GM23338 (cell line): Measurements from ENCODE around the gene TMEM250. TPM values are rescaled to one million over a fixed set of nuclear protein-coding genes. Genes with fewer than 3 reads are reported as not detected.

Experiments used
- ATAC-seq: fragments of 200-7000 bp; cut with Tn5 transposase; 3 replicates; pipeline ENCODE4 v1.9.1; 2020
- DNase-seq: peaks from one replicate; pipeline ENCODE4 v3.0.0-alpha.2; 2015; ENCODE audit warnings: low spot score
- H2AFZ ChIP-seq: fragments of 200-600 bp; sonication (generic); 2 replicates; pipeline ENCODE4 v1.8.0; 2016; ENCODE audit warnings: antibody characterized with exemption, mild to moderate bottlenecking, moderate library complexity
- H3F3A ChIP-seq: fragments of 200-600 bp; sonication (generic); replicated peaks from 2 replicates; pipeline ENCODE4 v1.8.0; 2017; ENCODE audit warnings: antibody characterized with exemption, mixed run types, low read depth
- H3K27ac ChIP-seq: fragments of 200-600 bp; sonication (generic); 2 replicates; pipeline ENCODE4 v1.6.1; 2016; ENCODE audit warnings: low read depth
- H3K27me3 ChIP-seq: fragments of 200-600 bp; sonication (generic); 2 replicates; pipeline ENCODE4 v1.8.0; 2016; ENCODE audit warnings: mild to moderate bottlenecking, mixed run types, moderate library complexity; ENCODE audit not compliant: insufficient read depth
- H3K36me3 ChIP-seq: fragments of 200-600 bp; sonication (generic); 2 replicates; pipeline ENCODE4 v1.8.0; 2016; ENCODE audit warnings: mild to moderate bottlenecking; ENCODE audit not compliant: insufficient read depth
- H3K4me1 ChIP-seq: fragments of 200-600 bp; sonication (generic); 2 replicates; pipeline ENCODE4 v1.8.0; 2016; ENCODE audit warnings: mild to moderate bottlenecking, moderate library complexity; ENCODE audit not compliant: insufficient read depth
- H3K4me2 ChIP-seq: fragments of 200-600 bp; sonication (generic); 2 replicates; pipeline ENCODE4 v1.7.1; 2017; ENCODE audit warnings: mixed run types
- H3K4me3 ChIP-seq: fragments of 200-600 bp; sonication (generic); 2 replicates; pipeline ENCODE4 v1.6.1; 2016; ENCODE audit warnings: mixed run types
- H3K79me2 ChIP-seq: fragments of 200-600 bp; sonication (generic); replicated peaks from 2 replicates; pipeline ENCODE4 v1.8.0; 2017; ENCODE audit warnings: mild to moderate bottlenecking; ENCODE audit not compliant: insufficient read depth
- H3K9me2 ChIP-seq: fragments of 200-600 bp; sonication (generic); 2 replicates; pipeline ENCODE4 v1.8.0; 2017; ENCODE audit not compliant: insufficient read depth
- H4K20me1 ChIP-seq: fragments of 200-600 bp; sonication (generic); replicated peaks from 2 replicates; pipeline ENCODE4 v1.8.0; 2017; ENCODE audit warnings: mild to moderate bottlenecking; ENCODE audit not compliant: insufficient read depth
- H3K27ac Mint-ChIP-seq: 2 replicates; pipeline ENCODE4 v1.8.0; 2020; ENCODE audit warnings: inconsistent platforms, mild to moderate bottlenecking, moderate library complexity, mixed read lengths
- H3K27me3 Mint-ChIP-seq: 3 replicates; pipeline ENCODE4 v1.8.0; 2022; ENCODE audit warnings: low read depth, mild to moderate bottlenecking, moderate library complexity, mixed read lengths, inconsistent platforms; ENCODE audit not compliant: insufficient read depth, poor library complexity
- H3K36me3 Mint-ChIP-seq: 3 replicates; pipeline ENCODE4 v1.8.0; 2021; ENCODE audit warnings: low read depth, mild to moderate bottlenecking, inconsistent platforms, moderate library complexity, mixed read lengths
- H3K4me1 Mint-ChIP-seq: 3 replicates; pipeline ENCODE4 v1.8.0; 2020; ENCODE audit warnings: mild to moderate bottlenecking, inconsistent platforms, mixed read lengths
- H3K4me3 Mint-ChIP-seq: 3 replicates; pipeline ENCODE4 v1.8.0; 2021; ENCODE audit warnings: moderate library complexity, mild to moderate bottlenecking, inconsistent platforms, mixed read lengths
- H3K9me3 Mint-ChIP-seq: 3 replicates; pipeline ENCODE4 v1.8.0; 2020; ENCODE audit warnings: moderate library complexity, mild to moderate bottlenecking, inconsistent platforms, mixed read lengths
- STAT1 ChIP-seq: IDR thresholded peaks from one replicate; pipeline ENCODE4 v1.6.1; 2016; ENCODE audit warnings: antibody characterized with exemption; ENCODE audit not compliant: unreplicated experiment
- ZNF114 ChIP-seq: fragments of 250-450 bp; sonication (Bioruptor Pico); IDR thresholded peaks from 2 replicates; pipeline ENCODE4 v1.5.0; 2020; ENCODE audit warnings: mild to moderate bottlenecking, moderate library complexity
- ZNF331 ChIP-seq: fragments of 250-450 bp; sonication (Bioruptor Pico); IDR thresholded peaks from 2 replicates; pipeline ENCODE4 v1.5.0; 2020; ENCODE audit warnings: low read depth, mild to moderate bottlenecking, moderate library complexity
- polyA plus RNA-seq: library from polyadenylated mRNA; unstranded; fragments of >200 nt; fragmentation: Nextera tagmentation; extraction: Ambion mirVana; gene quantifications from 2 replicates; pipeline ENCODE4 v1.2.1, GENCODE V29; 2016
- total RNA-seq: library from RNA; depleted of rRNA; stranded (reverse); fragments of >200 nt; shearing (Covaris generic); gene quantifications from 2 replicates; pipeline ENCODE4 v1.2.3, GENCODE V29; 2014
- TF ChIP-seq, protein P1 (sequence below): fragments of 250-450 bp; sonication (Bioruptor Pico); IDR thresholded peaks from 2 replicates; pipeline ENCODE4 v1.5.0; 2020; ENCODE audit warnings: mild to moderate bottlenecking, moderate library complexity
- TF ChIP-seq, protein P2 (sequence below): IDR thresholded peaks from 2 replicates; pipeline ENCODE4 v1.6.1; 2016; ENCODE audit warnings: antibody characterized with exemption

TMEM250 gene
- total and polyA plus RNA-seq, 2 experiments from 2014 or later, result 12.2 to 39.2 TPM

DNA sequence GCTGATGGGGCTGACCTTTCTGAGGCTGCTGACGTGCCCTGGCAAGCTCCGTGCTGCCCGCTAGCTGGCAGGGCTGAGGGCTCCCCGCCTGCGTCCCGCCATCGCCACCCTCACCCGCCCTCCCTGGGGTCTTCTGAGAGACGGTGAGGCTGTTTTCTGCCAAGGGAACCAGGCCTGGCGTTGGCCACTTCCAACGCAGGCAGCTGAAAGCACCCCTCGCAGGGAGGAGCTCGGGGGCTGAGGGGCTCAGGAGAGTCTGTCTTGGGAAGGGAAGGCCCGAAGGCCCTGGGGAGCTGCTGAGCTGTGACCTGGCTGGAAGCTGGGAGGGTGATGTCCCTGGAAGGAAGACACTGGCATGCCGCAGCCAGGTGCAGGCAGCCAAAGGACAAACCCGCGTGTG, 9.8 kb upstream of the TMEM250 start (continued):
- TF ChIP-seq, protein P1, sequence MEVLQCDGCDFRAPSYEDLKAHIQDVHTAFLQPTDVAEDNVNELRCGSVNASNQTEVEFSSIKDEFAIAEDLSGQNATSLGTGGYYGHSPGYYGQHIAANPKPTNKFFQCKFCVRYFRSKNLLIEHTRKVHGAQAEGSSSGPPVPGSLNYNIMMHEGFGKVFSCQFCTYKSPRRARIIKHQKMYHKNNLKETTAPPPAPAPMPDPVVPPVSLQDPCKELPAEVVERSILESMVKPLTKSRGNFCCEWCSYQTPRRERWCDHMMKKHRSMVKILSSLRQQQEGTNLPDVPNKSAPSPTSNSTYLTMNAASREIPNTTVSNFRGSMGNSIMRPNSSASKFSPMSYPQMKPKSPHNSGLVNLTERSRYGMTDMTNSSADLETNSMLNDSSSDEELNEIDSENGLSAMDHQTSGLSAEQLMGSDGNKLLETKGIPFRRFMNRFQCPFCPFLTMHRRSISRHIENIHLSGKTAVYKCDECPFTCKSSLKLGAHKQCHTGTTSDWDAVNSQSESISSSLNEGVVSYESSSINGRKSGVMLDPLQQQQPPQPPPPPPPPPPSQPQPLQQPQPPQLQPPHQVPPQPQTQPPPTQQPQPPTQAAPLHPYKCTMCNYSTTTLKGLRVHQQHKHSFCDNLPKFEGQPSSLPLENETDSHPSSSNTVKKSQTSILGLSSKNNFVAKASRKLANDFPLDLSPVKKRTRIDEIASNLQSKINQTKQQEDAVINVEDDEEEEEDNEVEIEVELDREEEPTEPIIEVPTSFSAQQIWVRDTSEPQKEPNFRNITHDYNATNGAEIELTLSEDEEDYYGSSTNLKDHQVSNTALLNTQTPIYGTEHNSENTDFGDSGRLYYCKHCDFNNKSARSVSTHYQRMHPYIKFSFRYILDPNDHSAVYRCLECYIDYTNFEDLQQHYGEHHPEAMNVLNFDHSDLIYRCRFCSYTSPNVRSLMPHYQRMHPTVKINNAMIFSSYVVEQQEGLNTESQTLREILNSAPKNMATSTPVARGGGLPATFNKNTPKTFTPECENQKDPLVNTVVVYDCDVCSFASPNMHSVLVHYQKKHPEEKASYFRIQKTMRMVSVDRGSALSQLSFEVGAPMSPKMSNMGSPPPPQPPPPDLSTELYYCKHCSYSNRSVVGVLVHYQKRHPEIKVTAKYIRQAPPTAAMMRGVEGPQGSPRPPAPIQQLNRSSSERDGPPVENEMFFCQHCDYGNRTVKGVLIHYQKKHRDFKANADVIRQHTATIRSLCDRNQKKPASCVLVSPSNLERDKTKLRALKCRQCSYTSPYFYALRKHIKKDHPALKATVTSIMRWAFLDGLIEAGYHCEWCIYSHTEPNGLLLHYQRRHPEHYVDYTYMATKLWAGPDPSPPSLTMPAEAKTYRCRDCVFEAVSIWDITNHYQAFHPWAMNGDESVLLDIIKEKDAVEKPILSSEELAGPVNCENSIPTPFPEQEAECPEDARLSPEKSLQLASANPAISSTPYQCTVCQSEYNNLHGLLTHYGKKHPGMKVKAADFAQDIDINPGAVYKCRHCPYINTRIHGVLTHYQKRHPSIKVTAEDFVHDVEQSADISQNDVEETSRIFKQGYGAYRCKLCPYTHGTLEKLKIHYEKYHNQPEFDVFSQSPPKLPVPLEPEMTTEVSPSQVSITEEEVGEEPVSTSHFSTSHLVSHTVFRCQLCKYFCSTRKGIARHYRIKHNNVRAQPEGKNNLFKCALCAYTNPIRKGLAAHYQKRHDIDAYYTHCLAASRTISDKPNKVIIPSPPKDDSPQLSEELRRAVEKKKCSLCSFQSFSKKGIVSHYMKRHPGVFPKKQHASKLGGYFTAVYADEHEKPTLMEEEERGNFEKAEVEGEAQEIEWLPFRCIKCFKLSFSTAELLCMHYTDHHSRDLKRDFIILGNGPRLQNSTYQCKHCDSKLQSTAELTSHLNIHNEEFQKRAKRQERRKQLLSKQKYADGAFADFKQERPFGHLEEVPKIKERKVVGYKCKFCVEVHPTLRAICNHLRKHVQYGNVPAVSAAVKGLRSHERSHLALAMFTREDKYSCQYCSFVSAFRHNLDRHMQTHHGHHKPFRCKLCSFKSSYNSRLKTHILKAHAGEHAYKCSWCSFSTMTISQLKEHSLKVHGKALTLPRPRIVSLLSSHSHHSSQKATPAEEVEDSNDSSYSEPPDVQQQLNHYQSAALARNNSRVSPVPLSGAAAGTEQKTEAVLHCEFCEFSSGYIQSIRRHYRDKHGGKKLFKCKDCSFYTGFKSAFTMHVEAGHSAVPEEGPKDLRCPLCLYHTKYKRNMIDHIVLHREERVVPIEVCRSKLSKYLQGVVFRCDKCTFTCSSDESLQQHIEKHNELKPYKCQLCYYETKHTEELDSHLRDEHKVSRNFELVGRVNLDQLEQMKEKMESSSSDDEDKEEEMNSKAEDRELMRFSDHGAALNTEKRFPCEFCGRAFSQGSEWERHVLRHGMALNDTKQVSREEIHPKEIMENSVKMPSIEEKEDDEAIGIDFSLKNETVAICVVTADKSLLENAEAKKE, result no peak

DNA sequence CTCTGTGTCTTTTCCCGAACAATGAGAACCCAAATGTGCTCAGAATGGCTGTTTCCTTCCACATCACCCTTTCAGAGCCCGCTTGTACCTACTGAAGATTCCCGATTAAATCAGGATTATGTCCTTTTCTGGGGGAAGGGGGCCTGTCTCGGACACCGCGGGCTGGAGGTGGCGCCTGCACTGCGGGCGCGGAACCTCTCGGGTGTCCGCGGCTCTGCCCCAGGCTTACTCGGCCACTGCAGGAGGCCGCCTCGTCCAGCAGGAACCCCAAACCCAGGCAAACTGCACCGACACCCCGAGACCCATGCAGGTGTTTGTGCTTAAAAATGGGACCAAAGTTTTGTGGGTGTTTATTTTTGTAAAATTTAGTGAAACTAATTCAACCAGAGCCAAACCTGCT, 8.6 kb upstream of the TMEM250 start:
- H4K20me1 ChIP-seq, result no peaks in the 10 kb centered on the region
- Mint-ChIP-seq H3K9me3 (no peaks in the 10 kb centered on the region), H3K36me3 (no peaks in the 10 kb centered on the region), H3K4me3 (no peak overlapping the region), H3K27me3 (peaks cover 28% of the 10 kb centered on the region), H3K27ac (no peak overlapping the region), H3K4me1 (peaks cover 12% of the 10 kb centered on the region)
- H3K79me2 ChIP-seq, result no peaks in the 10 kb centered on the region
- H3K4me3 ChIP-seq, result no peak overlapping the region
- H3K27ac ChIP-seq, result no peak overlapping the region
- peak overlapping the region; percentile 78; the same call in 1 of the 2 replicates for H2AFZ ChIP-seq
- DNase-seq, result no peak
- peaks cover 4% of the 10 kb centered on the region; the same call in 1 of the 2 replicates for H3K4me1 ChIP-seq
- TF ChIP-seq ZNF114 (CRISPR knock-in tag) (no peak), STAT1 (no peak), ZNF331 (no peak)
- TF ChIP-seq, protein P2, sequence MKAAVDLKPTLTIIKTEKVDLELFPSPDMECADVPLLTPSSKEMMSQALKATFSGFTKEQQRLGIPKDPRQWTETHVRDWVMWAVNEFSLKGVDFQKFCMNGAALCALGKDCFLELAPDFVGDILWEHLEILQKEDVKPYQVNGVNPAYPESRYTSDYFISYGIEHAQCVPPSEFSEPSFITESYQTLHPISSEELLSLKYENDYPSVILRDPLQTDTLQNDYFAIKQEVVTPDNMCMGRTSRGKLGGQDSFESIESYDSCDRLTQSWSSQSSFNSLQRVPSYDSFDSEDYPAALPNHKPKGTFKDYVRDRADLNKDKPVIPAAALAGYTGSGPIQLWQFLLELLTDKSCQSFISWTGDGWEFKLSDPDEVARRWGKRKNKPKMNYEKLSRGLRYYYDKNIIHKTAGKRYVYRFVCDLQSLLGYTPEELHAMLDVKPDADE, result no peak
- TF ChIP-seq, protein P1, result no peak
- H3K9me2 ChIP-seq, result peaks cover 4% of the 10 kb centered on the region; the same call in 1 of the 2 replicates
- peaks cover 7% of the 10 kb centered on the region for H3K27me3 ChIP-seq
- H3K4me2 ChIP-seq, result no peak overlapping the region
- no peak for ATAC-seq
- H3F3A ChIP-seq, result no peaks in the 10 kb centered on the region
- H3K36me3 ChIP-seq, result no peaks in the 10 kb centered on the region
